ENCODE data around the gene PRKAR1B.

DNA sequence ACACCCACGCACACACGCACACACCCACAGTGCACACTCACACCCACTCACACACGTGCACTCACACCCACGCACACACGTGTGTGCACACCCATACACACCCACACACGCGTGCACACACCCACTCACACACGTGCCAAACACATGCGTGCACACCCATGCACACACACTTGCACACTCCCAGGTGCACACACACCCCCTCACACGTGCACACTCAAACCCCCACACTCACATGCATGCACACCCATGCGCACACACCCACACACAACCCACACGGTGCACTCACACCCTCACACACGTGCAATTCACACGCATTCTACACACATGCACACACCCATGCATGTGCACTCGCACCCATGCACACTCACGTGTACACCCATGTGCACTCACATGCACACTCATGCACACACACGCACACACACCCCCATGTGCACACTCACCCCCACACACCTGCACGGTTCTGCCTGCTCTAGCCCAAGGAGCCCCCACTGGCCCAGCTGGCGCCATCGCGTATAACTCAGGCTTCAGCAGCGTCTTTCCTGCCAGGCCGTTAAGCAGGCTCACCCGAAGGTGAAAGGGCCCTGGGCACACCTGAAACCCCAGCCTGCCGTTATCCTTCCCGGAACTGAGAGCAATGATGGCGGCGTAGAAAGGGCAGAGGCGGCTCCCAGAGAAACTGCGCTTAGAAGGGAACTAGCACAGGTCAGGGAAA is 143.5 kb downstream of the PRKAR1B start:
- TF ChIP-seq, protein P1, sequence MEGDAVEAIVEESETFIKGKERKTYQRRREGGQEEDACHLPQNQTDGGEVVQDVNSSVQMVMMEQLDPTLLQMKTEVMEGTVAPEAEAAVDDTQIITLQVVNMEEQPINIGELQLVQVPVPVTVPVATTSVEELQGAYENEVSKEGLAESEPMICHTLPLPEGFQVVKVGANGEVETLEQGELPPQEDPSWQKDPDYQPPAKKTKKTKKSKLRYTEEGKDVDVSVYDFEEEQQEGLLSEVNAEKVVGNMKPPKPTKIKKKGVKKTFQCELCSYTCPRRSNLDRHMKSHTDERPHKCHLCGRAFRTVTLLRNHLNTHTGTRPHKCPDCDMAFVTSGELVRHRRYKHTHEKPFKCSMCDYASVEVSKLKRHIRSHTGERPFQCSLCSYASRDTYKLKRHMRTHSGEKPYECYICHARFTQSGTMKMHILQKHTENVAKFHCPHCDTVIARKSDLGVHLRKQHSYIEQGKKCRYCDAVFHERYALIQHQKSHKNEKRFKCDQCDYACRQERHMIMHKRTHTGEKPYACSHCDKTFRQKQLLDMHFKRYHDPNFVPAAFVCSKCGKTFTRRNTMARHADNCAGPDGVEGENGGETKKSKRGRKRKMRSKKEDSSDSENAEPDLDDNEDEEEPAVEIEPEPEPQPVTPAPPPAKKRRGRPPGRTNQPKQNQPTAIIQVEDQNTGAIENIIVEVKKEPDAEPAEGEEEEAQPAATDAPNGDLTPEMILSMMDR (conservative IDR thresholded peaks at IDR 0.05; ENCODE audit: low read length) = no peak
- no peak for TF ChIP-seq EZH2phosphoT487 (IDR thresholded peaks at IDR 0.05; ENCODE audit: borderline replicate concordance)

Measured in Loucy (cell line).